Endothelial cell of umbilical vein (primary cell): Measurements from ENCODE around the gene SLC39A3. TPM values are rescaled to one million over a fixed set of nuclear protein-coding genes. Genes with fewer than 3 reads are reported as not detected.
A peak's percentile ranks its signal among the peaks of the same experiment; 100 is the strongest.

ENCODE experiments used
- BruUV-seq: library from RNA; stranded (reverse); fragments of 400-500 nt; replicated peaks from 2 replicates; lab custom pipeline; 2021; lab: Mats Ljungman, UMichigan
- CTCF ChIA-PET: fragments of 300-600, 350-600 bp; sonication (Branson Sonifier 250); formaldehyde crosslinking; loops from one replicate; lab custom pipeline; 2021; ENCODE audit warnings: antibody characterized with exemption, inconsistent platforms; lab: Charles Lee
- POLR2A ChIA-PET: fragments of 300-600, 350-600 bp; sonication (Branson Sonifier 250); formaldehyde crosslinking; loops from one replicate; lab custom pipeline; 2021; ENCODE audit warnings: antibody characterized with exemption, inconsistent platforms; lab: Charles Lee
- DNase-seq: peaks from one replicate; pipeline ENCODE4 v3.0.0-alpha.2; 2011; ENCODE audit warnings: low read depth, low spot score
- FAIRE-seq: peaks from 2 replicates; lab custom pipeline; 2011; peaks lifted over from hg19 to GRCh38; lab: Jason Lieb, UNC
- H2AFZ ChIP-seq: 2 replicates; pipeline ENCODE4 v1.6.0; 2012; ENCODE audit warnings: low read depth, low read length, control low read depth, inconsistent platforms
- H3K27ac ChIP-seq: 2 replicates; pipeline ENCODE4 v1.5.1; 2011; ENCODE audit warnings: low read depth, mild to moderate bottlenecking, control low read depth, low read length, moderate library complexity; ENCODE audit not compliant: insufficient read depth
- H3K27me3 ChIP-seq, 2 experiments: 2 replicates each; pipeline versions ENCODE4 v1.6.0 to v1.6.1; 2011; ENCODE audit warnings: low read length in 2 of 2, mixed read lengths in 1 of 2; ENCODE audit not compliant: control insufficient read depth in 2 of 2, insufficient read depth in 2 of 2
- H3K36me3 ChIP-seq, 2 experiments: 2 replicates in 1 of 2; 3 replicates in 1 of 2; pipeline ENCODE4 v1.5.1; 2011; ENCODE audit warnings: low read length in 2 of 2, mild to moderate bottlenecking in 1 of 2, moderate library complexity in 1 of 2; ENCODE audit not compliant: control insufficient read depth in 2 of 2, insufficient read depth in 2 of 2; ENCODE audit errors: extremely low read depth in 1 of 2
- H3K4me1 ChIP-seq: 3 replicates; pipeline ENCODE4 v1.5.1; 2011; ENCODE audit warnings: mild to moderate bottlenecking, low read length; ENCODE audit not compliant: control insufficient read depth, insufficient read depth; ENCODE audit errors: extremely low read depth
- H3K4me2 ChIP-seq: 2 replicates; pipeline ENCODE4 v1.6.1; 2011; ENCODE audit warnings: low read length, control low read depth, mixed read lengths; ENCODE audit not compliant: insufficient read depth
- H3K4me3 ChIP-seq, 3 experiments: fragments of 200-600 bp in 1 of 3; sonication (generic), shearing (Covaris generic) in 1 of 3; replicated peaks in 1 of 3; 2 replicates each; pipeline ENCODE4 v1.5.1; 2011 to 2016; ENCODE audit warnings: control low read depth in 3 of 3, low read length in 3 of 3, mild to moderate bottlenecking in 2 of 3, inconsistent platforms in 1 of 3, low read depth in 1 of 3, moderate library complexity in 1 of 3; ENCODE audit not compliant: insufficient read depth in 1 of 3
- H3K79me2 ChIP-seq: 2 replicates; pipeline ENCODE4 v1.6.0; 2012; ENCODE audit warnings: low read length, inconsistent platforms; ENCODE audit not compliant: control insufficient read depth, insufficient read depth
- H3K9ac ChIP-seq: replicated peaks from 2 replicates; pipeline ENCODE3; 2011; ENCODE audit warnings: low read length, control low read depth; ENCODE audit not compliant: insufficient read depth; ENCODE audit errors: extremely low read depth
- H3K9me1 ChIP-seq: replicated peaks from 3 replicates; pipeline ENCODE4 v1.6.0; 2011; ENCODE audit warnings: mild to moderate bottlenecking, low read length; ENCODE audit not compliant: control insufficient read depth, insufficient read depth; ENCODE audit errors: extremely low read depth
- H3K9me3 ChIP-seq: replicated peaks from 2 replicates; pipeline ENCODE4 v1.5.1; 2012; ENCODE audit warnings: low read length, inconsistent platforms; ENCODE audit not compliant: control insufficient read depth, insufficient read depth
- H4K20me1 ChIP-seq: replicated peaks from 2 replicates; pipeline ENCODE3; 2011; ENCODE audit warnings: mild to moderate bottlenecking, low read length; ENCODE audit not compliant: control insufficient read depth, insufficient read depth; ENCODE audit errors: extremely low read depth
- EZH2 ChIP-seq: IDR thresholded peaks from 2 replicates; pipeline ENCODE4 v1.6.1; 2012; ENCODE audit warnings: borderline replicate concordance, low read depth, mild to moderate bottlenecking, moderate library complexity, low read length, inconsistent platforms; ENCODE audit not compliant: severe bottlenecking
- FOS ChIP-seq: IDR thresholded peaks from 2 replicates; pipeline ENCODE4 v1.6.1; 2011; ENCODE audit warnings: mild to moderate bottlenecking, low read length, moderate library complexity, borderline replicate concordance; ENCODE audit not compliant: insufficient read depth
- JUN ChIP-seq: IDR thresholded peaks from 2 replicates; pipeline ENCODE4 v1.6.1; 2011; ENCODE audit warnings: borderline replicate concordance, low read depth; ENCODE audit not compliant: insufficient read length, insufficient read depth
- dilution Hi-C: fragments of 300-500 bp; cut with MboI; formaldehyde crosslinking; loops from one replicate; pipeline ENCODE4 v1.15.0; 2019; ENCODE audit warnings: low sequenced_read_pairs; ENCODE audit not compliant: extremely low pct_ligation_motif_present
- intact Hi-C: fragments of 100-400 bp; cut with micrococcal nuclease; formaldehyde crosslinking; loops from one replicate; pipeline ENCODE4 v1.10.0; 2022
- polyA plus RNA-seq, 4 experiments: library from polyadenylated mRNA; depleted of rRNA in 3 of 4; stranded (reverse) in 3 of 4; unstranded in 1 of 4; fragments of >200 nt; gene quantifications; 2 replicates each; pipeline versions ENCODE4 v1.2.1 to v1.2.3, GENCODE V29; 2011 to 2012; ENCODE audit warnings: missing spikeins in 1 of 4
- total RNA-seq: library from RNA; stranded (reverse); gene quantifications from 2 replicates; pipeline ENCODE4 v1.2.3, GENCODE V29; 2021
- TF ChIP-seq, protein P1 (sequence below): IDR thresholded peaks from 2 replicates; pipeline ENCODE4 v1.6.1; 2011; ENCODE audit not compliant: insufficient read depth, insufficient read length

SLC39A3 gene
- total and polyA plus RNA-seq, 2 donors (not counting 3 experiments of a cell fraction or from before 2014, with no cell fraction given) = 28.0 to 43.1 TPM

DNA sequence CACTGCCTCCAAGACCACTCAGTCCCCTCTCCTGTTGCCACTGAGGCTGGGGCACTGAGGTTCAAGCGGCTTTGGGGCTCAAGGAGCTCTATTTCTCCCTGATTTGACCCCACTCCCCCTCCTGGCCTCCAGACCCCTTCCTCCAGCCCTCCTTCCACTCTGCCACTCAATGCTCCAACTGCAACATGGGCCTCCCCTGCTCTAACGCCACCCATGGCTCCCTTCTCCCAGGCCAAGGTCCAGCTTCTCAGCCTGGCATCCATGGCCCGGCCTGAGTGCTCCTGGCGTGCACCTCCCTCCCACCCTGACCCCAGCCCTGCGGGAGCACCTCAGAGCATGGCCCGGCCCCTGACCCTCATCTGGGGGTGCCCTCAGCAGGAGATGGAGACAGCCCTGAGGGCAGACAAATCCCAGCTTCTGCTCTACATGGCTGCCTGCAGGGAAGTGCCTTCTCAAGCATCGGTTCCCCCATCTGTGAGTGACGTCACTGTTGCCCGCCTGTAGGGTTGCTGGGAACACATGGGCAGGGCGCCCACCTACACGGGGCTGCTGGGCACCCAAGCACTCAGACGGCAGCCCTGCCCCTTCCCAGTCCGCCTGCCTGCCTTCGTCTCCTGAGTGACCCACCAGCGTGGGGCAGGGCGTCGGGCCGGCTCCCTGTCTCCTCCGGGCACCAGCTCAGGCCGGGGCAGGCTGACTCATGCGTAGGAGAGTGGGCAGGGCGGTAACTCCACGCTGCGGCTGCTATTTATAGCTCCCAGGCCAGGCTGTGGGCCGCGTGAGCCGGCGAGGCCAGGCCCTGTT lies 17.1 kb downstream of the SLC39A3 start:
- Histone ChIP-seq H4K20me1 (no peaks in the 10 kb centered on the region), H3K4me2 (no peak overlapping the region), H3K4me1 (no peaks in the 10 kb centered on the region), H3K4me3 (no peak overlapping the region), H3K27me3 (peaks cover 15 to 26% of the 10 kb centered on the region in 2 experiments), H3K79me2 (no peaks in the 10 kb centered on the region), H3K27ac (no peak overlapping the region), H3K9ac (no peak overlapping the region), H2AFZ (no peak overlapping the region), H3K9me3 (no peaks in the 10 kb centered on the region), H3K9me1 (no peaks in the 10 kb centered on the region), H3K36me3 (no peaks in the 10 kb centered on the region)
- ChIA-PET POLR2A (no interaction called here), CTCF (no interaction called here)
- intact Hi-C loops (no loop called here), dilution Hi-C loops (no loop called here)
- FAIRE-seq (no peak), DNase-seq (no peak)
- TF ChIP-seq JUN = no peak
- TF ChIP-seq, protein P1, sequence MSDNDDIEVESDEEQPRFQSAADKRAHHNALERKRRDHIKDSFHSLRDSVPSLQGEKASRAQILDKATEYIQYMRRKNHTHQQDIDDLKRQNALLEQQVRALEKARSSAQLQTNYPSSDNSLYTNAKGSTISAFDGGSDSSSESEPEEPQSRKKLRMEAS = no peak
- TF ChIP-seq FOS = peak; percentile 24
- BruUV-seq = no TSS peak

DNA sequence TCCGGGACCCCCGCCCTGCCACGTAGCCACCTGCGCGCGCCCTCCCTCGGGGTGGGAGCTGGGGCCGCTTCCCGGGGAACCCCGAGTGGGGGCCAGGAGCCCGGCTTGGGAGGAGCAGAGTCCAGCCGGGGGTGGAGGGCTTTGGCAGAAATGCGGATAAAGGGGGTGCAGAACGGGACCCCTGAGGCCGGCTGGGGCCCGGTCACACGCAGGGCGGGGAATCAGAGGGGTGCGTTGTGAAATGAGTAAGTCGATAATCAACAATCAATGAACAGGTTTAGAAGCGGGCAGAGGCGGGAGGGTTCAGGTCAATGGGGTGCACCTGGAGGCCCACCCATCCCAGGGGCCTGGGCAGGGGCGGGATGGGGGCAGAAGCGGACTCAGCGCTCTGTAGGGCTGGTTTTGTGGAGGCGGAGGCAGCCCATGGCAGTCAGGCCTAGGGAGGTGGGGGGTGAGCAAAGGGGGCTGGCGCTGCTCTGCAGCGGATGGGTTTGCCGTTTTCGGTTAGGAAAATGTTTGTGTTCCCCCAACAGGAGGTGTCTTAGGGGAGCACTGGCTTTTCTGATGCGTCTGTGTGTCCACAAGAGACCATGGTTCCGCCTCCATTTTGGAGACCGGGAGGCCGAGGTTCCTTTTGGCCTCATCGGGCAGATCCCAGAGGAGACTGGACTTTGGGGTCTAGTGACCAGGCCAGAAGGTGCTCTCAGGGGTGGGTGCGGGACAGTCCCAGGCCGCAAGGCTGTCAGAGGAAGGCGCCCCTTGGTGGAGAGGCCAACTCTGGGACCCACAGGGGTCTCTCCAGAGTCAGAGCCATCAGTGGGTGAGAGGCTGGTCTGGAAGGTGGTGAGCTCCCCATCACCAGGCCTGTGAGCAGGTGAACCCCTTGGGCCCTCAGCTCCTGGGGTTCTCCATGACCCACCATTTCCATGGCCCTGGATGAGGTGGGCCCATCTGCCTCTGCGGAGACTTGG lies 18.0 kb downstream of the SLC39A3 start:
- Histone ChIP-seq H2AFZ (no peak overlapping the region), H4K20me1 (no peaks in the 10 kb centered on the region), H3K9ac (no peak overlapping the region), H3K27ac (no peak overlapping the region), H3K9me1 (no peaks in the 10 kb centered on the region), H3K4me1 (no peaks in the 10 kb centered on the region), H3K9me3 (no peaks in the 10 kb centered on the region), H3K36me3 (no peaks in the 10 kb centered on the region), H3K79me2 (no peaks in the 10 kb centered on the region), H3K27me3 (peaks cover 14 to 23% of the 10 kb centered on the region in 2 experiments), H3K4me2 (no peak overlapping the region), H3K4me3 (no peak overlapping the region)
- peak; percentile 95 for TF ChIP-seq EZH2
- no peak for TF ChIP-seq FOS
- DNase-seq = no peak
- dilution Hi-C loops (no loop called here), intact Hi-C loops (no loop called here)
- CTCF ChIA-PET = no interaction called here
- FAIRE-seq = no peak
- BruUV-seq = no TSS peak
- POLR2A ChIA-PET = no interaction called here
